Medulla oblongata (tissue), 1 donor: ENCODE measurements around the gene NTNG1.
A peak's percentile ranks its signal among the peaks of the same experiment; 100 is the strongest.
"Not testable (repeated sequence)": the region's sequence is repeated elsewhere in the genome, so short reads cannot be mapped to it uniquely, and the experiment has no call there.

Source experiments
- DNase-seq: peaks from one replicate; pipeline ENCODE4 v3.0.0-alpha.2; 2015; ENCODE audit errors: extremely low spot score

The NTNG1 gene

GRCh38 chr1:107140703-107141490, at the start of gene NTNG1:
NTNG1 (plus strand) TSS chr1:107141039.
- peak; percentile 17 for DNase-seq

- no peak for DNase-seq
These were observed 49.4 kb upstream of the NTNG1 start for GRCh38 chr1:107091418-107091817.

- DNase-seq, result not testable (repeated sequence)
These were observed 47.4 kb upstream of the NTNG1 start for GRCh38 chr1:107093395-107093794.

GRCh38 chr1:107095647-107096046, 45.2 kb upstream of the NTNG1 start:
- DNase-seq, result no peak

- DNase-seq, result no peak
These were observed 44.1 kb upstream of the NTNG1 start for GRCh38 chr1:107096690-107097089.

- no peak for DNase-seq
These were observed 41.9 kb upstream of the NTNG1 start for GRCh38 chr1:107098961-107099360.

- no peak for DNase-seq
These were observed 40.4 kb upstream of the NTNG1 start for GRCh38 chr1:107100331-107100984.

GRCh38 chr1:107105914-107106313, 34.9 kb upstream of the NTNG1 start:
- DNase-seq, result peak; percentile 12

GRCh38 chr1:107110326-107110725, 30.5 kb upstream of the NTNG1 start:
- DNase-seq, result peak; percentile 59

GRCh38 chr1:107116306-107116790, 24.5 kb upstream of the NTNG1 start:
- DNase-seq, result no peak

- DNase-seq, result no peak
These were observed 18.6 kb upstream of the NTNG1 start for GRCh38 chr1:107122225-107122624.

- no peak for DNase-seq
These were observed 17.1 kb upstream of the NTNG1 start for GRCh38 chr1:107123741-107124140.

GRCh38 chr1:107124694-107125093, 16.1 kb upstream of the NTNG1 start:
- DNase-seq, result no peak

GRCh38 chr1:107132195-107132594, 8.6 kb upstream of the NTNG1 start:
- DNase-seq, result no peak

- no peak for DNase-seq
These were observed 8.1 kb upstream of the NTNG1 start for GRCh38 chr1:107132780-107133179.

GRCh38 chr1:107135463-107135862, 5.4 kb upstream of the NTNG1 start:
- DNase-seq, result no peak

- no peak for DNase-seq
These were observed 2.7 kb upstream of the NTNG1 start for GRCh38 chr1:107138166-107138565.

GRCh38 chr1:107138767-107139445, 1.9 kb upstream of the NTNG1 start:
- DNase-seq, result no peak

GRCh38 chr1:107139833-107140702, 771 bp upstream of the NTNG1 start:
- peak; percentile 36 for DNase-seq

- peak; percentile 53 for DNase-seq
These were observed 770 bp downstream of the NTNG1 start for GRCh38 chr1:107141491-107142126.

GRCh38 chr1:107142140-107142542, 1.3 kb downstream of the NTNG1 start:
- peak; percentile 69 for DNase-seq
